ENCODE results near the gene LMO1.

Gene LMO1

GRCh38 chr11:8218409-8218808, 45.3 kb downstream of the LMO1 start:
- no peaks in the 10 kb centered on the region for H3K36me3 ChIP-seq (ENCODE audit: insufficient read depth, low read length)

DNA sequence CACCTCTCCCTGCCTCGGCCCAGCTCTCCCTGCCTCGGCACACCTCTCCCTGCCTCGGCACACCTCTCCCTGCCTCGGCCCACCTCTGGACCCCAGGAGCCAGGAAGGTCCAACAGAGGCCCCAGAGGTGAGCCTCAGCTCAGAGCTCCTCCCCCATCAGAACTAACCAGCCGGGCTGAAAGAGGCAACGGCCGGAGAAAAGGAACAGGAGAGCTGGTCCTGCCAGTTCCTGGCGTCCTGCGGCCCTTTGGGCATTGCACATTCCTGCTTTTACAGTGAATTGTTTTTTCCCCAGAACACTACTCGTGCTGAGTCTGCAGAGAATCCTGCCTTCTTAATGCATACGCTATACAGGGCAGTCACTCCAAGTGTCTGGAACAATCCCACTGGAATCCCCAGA, 45.8 kb downstream of the LMO1 start:
- Histone ChIP-seq H3K9ac (ENCODE audit: low read depth, low read length, poor library complexity, severe bottlenecking) (no peak overlapping the region), H3K36me3 (ENCODE audit: insufficient read depth, low read length) (no peaks in the 10 kb centered on the region), H3K4me3 (ENCODE audit: low read length, poor library complexity, severe bottlenecking) (no peak overlapping the region), H3K79me2 (ENCODE audit: insufficient read depth, low read length) (no peaks in the 10 kb centered on the region), H3K4me2 (ENCODE audit: low read depth, low read length, poor library complexity, severe bottlenecking) (no peak overlapping the region), H3K27me3 (ENCODE audit: insufficient read depth, low read length, poor library complexity, severe bottlenecking) (no peaks in the 10 kb centered on the region), H3F3A (ENCODE audit: low read depth) (no peaks in the 10 kb centered on the region), H3K9me2 (replicated peaks; ENCODE audit: low read depth, low read length) (no peaks in the 10 kb centered on the region), H3K9me3 (ENCODE audit: insufficient read depth, low read depth, low read length) (no peaks in the 10 kb centered on the region), H3K4me1 (ENCODE audit: insufficient read depth, low read length, poor library complexity, severe bottlenecking) (peaks cover 2% of the 10 kb centered on the region), H2AFZ (ENCODE audit: low read length) (no peak overlapping the region), H4K20me1 (ENCODE audit: insufficient read depth, low read length, poor library complexity, severe bottlenecking) (no peaks in the 10 kb centered on the region)
- TF ChIP-seq CTCF (conservative IDR thresholded peaks at IDR 0.05; ENCODE audit: low read length) (no peak), EZH2phosphoT487 (IDR thresholded peaks at IDR 0.05; ENCODE audit: borderline replicate concordance) (no peak)

More at GRCh38 chr11:8218409-8218808, 45.3 kb downstream of the LMO1 start:
- Histone ChIP-seq H3F3A (ENCODE audit: low read depth) (no peaks in the 10 kb centered on the region), H2AFZ (ENCODE audit: low read length) (no peak overlapping the region), H3K4me3 (ENCODE audit: low read length, poor library complexity, severe bottlenecking) (no peak overlapping the region), H4K20me1 (ENCODE audit: insufficient read depth, low read length, poor library complexity, severe bottlenecking) (no peaks in the 10 kb centered on the region), H3K9me3 (ENCODE audit: insufficient read depth, low read depth, low read length) (no peaks in the 10 kb centered on the region), H3K4me2 (ENCODE audit: low read depth, low read length, poor library complexity, severe bottlenecking) (no peak overlapping the region), H3K27me3 (ENCODE audit: insufficient read depth, low read length, poor library complexity, severe bottlenecking) (no peaks in the 10 kb centered on the region), H3K79me2 (ENCODE audit: insufficient read depth, low read length) (no peaks in the 10 kb centered on the region), H3K4me1 (ENCODE audit: insufficient read depth, low read length, poor library complexity, severe bottlenecking) (peaks cover 7% of the 10 kb centered on the region), H3K9me2 (replicated peaks; ENCODE audit: low read depth, low read length) (no peaks in the 10 kb centered on the region), H3K9ac (ENCODE audit: low read depth, low read length, poor library complexity, severe bottlenecking) (no peak overlapping the region)
- TF ChIP-seq EZH2phosphoT487 (IDR thresholded peaks at IDR 0.05; ENCODE audit: borderline replicate concordance) (no peak), CTCF (conservative IDR thresholded peaks at IDR 0.05; ENCODE audit: low read length) (no peak)

- no peak overlapping the region for H3K4me3 ChIP-seq (ENCODE audit: low read length, poor library complexity, severe bottlenecking)
- no peaks in the 10 kb centered on the region for H3K79me2 ChIP-seq (ENCODE audit: insufficient read depth, low read length)
- H4K20me1 ChIP-seq (ENCODE audit: insufficient read depth, low read length, poor library complexity, severe bottlenecking), result no peaks in the 10 kb centered on the region
- no peaks in the 10 kb centered on the region for H3K9me3 ChIP-seq (ENCODE audit: insufficient read depth, low read depth, low read length)
- H3K9ac ChIP-seq (ENCODE audit: low read depth, low read length, poor library complexity, severe bottlenecking), result no peak overlapping the region
- no peak overlapping the region for H3K4me2 ChIP-seq (ENCODE audit: low read depth, low read length, poor library complexity, severe bottlenecking)
- no peaks in the 10 kb centered on the region for H3F3A ChIP-seq (ENCODE audit: low read depth)
- H3K9me2 ChIP-seq (replicated peaks; ENCODE audit: low read depth, low read length), result no peaks in the 10 kb centered on the region
- TF ChIP-seq CTCF (conservative IDR thresholded peaks at IDR 0.05; ENCODE audit: low read length) (no peak), EZH2phosphoT487 (IDR thresholded peaks at IDR 0.05; ENCODE audit: borderline replicate concordance) (no peak)
- no peaks in the 10 kb centered on the region for H3K36me3 ChIP-seq (ENCODE audit: insufficient read depth, low read length)
- no peak overlapping the region for H2AFZ ChIP-seq (ENCODE audit: low read length)
- no peaks in the 10 kb centered on the region for H3K4me1 ChIP-seq (ENCODE audit: insufficient read depth, low read length, poor library complexity, severe bottlenecking)
- no peaks in the 10 kb centered on the region for H3K27me3 ChIP-seq (ENCODE audit: insufficient read depth, low read length, poor library complexity, severe bottlenecking)
Measured at GRCh38 chr11:8217136-8217535, 46.5 kb downstream of the LMO1 start.

Measured in Loucy (cell line).